ENCODE data around the gene PROCR.
"Not testable (repeated sequence)": the region's sequence is repeated elsewhere in the genome, so short reads cannot be mapped to it uniquely, and the experiment has no call there.

Gene PROCR

DNA sequence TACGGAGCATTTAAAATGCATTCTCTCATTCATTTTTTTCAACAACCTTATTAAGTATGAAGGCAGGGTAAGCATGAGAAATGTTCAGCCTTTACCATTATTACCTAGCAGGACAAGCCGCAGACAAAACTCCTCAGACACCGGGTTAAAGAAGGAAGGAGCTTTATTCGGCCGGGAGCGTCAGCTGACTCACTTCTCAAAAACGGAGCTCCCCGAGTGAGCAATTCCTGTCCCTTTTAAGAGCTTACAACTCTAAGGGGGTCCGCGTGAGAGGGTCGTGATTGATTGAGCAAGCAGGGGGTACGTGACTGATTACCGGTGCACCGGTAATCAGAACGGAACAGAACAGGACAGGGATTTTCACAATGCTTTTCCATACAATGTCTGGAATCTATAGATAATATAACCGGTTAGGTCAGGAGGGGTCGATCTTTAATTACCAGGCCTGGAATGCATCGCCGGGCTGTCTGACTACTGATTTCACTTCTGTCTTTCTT is 24.2 kb upstream of the PROCR start:
- H3K27me3 Mint-ChIP-seq; ATAC-seq; H3K36me3 Mint-ChIP-seq (ENCODE audit: low read depth); H3K9me3 Mint-ChIP-seq: not testable (repeated sequence)
- Mint-ChIP-seq H3K27ac (peak overlapping the region; percentile 96), H3K4me1 (peaks cover 23% of the 10 kb centered on the region), H3K4me3 (peak overlapping the region; percentile 98)
- peak; percentile 39 for DNase-seq

DNA sequence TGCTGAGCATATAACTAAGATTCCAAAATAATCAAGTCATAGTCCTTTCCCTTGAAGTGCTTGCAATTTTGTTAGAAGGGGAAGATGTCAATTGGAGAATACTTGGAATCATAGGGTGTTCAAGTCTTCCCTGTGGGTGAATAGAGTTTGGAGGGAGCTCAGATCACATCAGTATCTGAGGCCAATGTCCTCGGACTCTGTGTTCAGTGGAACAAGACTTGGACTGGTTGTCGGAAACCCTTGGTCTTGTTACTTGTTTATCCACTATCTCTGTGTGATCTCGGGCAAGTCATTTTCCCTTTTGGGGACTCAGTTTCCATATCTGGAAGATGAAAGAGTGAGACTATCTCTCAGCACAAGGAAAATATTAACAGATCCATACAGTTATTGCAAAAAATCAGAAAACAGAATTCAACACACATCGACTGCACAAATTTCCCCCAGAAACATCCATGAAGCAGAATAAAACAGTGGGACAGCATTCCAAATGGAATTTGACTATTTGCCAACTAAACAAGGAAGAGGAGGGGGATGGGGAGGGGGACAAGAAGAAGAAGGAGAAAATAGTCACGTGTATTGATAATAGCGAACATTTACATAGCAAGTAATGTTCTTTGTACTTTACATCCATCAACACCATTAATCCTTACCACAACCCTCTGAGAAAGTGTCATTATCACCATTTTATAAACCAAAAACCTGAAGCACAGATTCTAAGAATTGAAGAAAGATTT is 20.9 kb upstream of the PROCR start:
- Mint-ChIP-seq H3K4me3 (no peak overlapping the region), H3K27ac (no peak overlapping the region)
- DNase-seq: no peak

DNA sequence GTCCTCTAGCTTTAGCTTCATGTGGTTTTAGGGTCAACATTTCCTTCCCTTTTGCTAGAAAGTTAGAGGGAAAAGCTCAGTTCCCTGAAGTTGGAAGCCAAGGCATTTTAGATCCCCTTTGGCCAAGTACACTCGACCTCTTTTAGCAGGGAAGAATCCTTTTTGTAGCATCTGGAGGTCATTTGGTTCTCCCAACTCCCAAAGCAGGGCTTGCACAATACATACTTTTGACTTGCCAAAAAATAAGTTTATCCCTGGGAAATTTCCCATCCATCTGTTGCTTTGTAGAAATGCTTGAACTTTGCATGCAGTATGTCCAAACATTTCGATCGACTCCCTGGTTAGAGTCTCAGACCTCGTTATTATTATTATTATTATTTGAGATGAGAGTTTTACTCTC is 20.1 kb upstream of the PROCR start:
- peaks cover 10% of the 10 kb centered on the region for H3K4me1 Mint-ChIP-seq

More for the DNA sequence above, 20.9 kb upstream of the PROCR start:
- ATAC-seq: no peak
- H3K36me3 Mint-ChIP-seq (ENCODE audit: low read depth): peaks cover 2% of the 10 kb centered on the region
- H3K4me1 Mint-ChIP-seq: peaks cover 15% of the 10 kb centered on the region
- H3K9me3 Mint-ChIP-seq: no peaks in the 10 kb centered on the region
- H3K27me3 Mint-ChIP-seq: no peaks in the 10 kb centered on the region

DNA sequence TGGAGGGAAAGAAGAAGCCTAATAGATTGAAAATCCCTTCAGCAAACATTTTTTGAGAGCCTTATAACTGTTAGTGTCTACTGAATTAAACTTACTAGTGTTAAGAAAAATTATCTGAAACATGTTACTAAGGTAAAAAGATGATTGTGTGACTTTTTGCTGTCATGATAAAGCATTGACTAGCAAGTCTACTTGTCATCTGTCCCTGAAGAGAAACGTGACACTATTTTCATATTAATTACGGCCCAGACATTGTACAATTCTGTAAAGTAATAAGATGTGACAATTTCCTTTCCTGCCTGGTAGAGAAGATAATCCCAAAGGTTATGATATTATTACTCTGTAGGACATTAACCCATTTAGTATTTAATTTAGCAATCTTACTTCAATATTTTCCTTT is 15.9 kb upstream of the PROCR start:
- H3K4me1 Mint-ChIP-seq: peaks cover 6% of the 10 kb centered on the region
- no peaks in the 10 kb centered on the region for H3K36me3 Mint-ChIP-seq (ENCODE audit: low read depth)
- DNase-seq (no peak), ATAC-seq (no peak)
- no peak overlapping the region for H3K27ac Mint-ChIP-seq
- no peaks in the 10 kb centered on the region for H3K9me3 Mint-ChIP-seq
- H3K4me3 Mint-ChIP-seq: no peak overlapping the region
- no peaks in the 10 kb centered on the region for H3K27me3 Mint-ChIP-seq

More for the DNA sequence above, 20.1 kb upstream of the PROCR start:
- H3K9me3 Mint-ChIP-seq: no peaks in the 10 kb centered on the region
- DNase-seq (no peak), ATAC-seq (no peak)
- no peaks in the 10 kb centered on the region for H3K27me3 Mint-ChIP-seq
- H3K27ac Mint-ChIP-seq: no peak overlapping the region
- H3K4me3 Mint-ChIP-seq: no peak overlapping the region
- peaks cover 2% of the 10 kb centered on the region for H3K36me3 Mint-ChIP-seq (ENCODE audit: low read depth)

DNA sequence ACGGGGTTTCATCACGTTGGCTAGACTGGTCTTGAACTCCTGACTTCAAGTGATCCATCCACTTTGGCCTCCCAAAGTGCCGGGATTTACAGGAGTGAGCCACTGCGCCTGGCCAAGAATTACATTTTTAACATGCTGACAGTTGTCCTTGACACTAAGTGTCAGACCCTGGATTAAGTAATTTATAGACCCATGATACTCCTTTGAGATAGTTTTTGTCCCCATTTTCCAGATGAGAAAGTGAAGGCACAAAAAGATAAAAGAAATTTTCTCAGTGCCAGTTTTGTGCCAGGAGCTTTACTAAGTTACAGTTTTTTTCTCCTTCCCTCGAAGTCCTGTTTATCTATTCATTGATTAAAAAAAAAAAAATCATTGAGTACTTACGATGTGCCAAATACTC is 14.9 kb upstream of the PROCR start:
- DNase-seq (no peak), ATAC-seq (no peak)
- H3K27me3 Mint-ChIP-seq: no peaks in the 10 kb centered on the region
- peaks cover 15% of the 10 kb centered on the region for H3K4me1 Mint-ChIP-seq
- no peak overlapping the region for H3K4me3 Mint-ChIP-seq
- no peaks in the 10 kb centered on the region for H3K9me3 Mint-ChIP-seq
- H3K36me3 Mint-ChIP-seq (ENCODE audit: low read depth): no peaks in the 10 kb centered on the region
- H3K27ac Mint-ChIP-seq: no peak overlapping the region

DNA sequence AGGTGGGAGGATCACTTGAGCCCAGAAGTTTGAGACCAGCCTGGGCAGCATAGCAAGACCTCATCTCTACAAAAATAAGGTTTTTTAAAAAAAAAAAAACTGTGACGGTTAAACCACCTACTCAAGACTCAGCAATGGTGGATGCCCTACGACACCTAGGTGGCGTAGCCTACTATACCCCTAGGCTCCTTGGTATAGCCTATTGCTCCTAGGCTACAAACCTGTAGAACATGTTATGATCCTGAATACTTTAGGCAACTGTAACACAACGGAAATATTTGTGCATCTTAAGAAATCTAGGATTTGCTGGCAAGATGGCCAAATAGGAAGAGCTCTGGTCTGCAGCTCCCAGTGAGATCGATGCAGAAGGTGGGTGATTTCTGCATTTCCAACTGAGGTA is 11.5 kb upstream of the PROCR start:
- not testable (repeated sequence) for H3K27me3 Mint-ChIP-seq; DNase-seq; H3K9me3 Mint-ChIP-seq; ATAC-seq; H3K36me3 Mint-ChIP-seq (ENCODE audit: low read depth); H3K4me3 Mint-ChIP-seq; H3K27ac Mint-ChIP-seq
- H3K4me1 Mint-ChIP-seq: peaks cover 17% of the 10 kb centered on the region

DNA sequence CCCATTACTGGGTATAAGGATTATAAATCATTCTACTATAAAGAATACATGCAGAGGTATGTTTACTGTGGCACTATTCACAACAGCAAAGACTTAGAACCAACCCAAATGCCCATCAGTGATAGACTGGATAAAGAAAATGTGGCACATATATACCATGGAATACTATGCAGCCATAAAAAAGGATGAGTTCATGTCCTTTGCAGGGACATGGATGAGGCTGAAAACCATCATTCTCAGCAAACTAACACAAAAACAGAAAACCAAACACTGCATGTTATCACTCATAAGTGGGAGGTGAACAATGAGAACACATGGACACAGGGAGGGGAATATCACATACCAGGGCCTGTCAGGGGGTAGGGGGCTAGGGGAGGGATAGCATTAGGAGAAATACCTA is 7.3 kb upstream of the PROCR start:
- H3K4me3 Mint-ChIP-seq; H3K27me3 Mint-ChIP-seq; H3K9me3 Mint-ChIP-seq; H3K36me3 Mint-ChIP-seq (ENCODE audit: low read depth); ATAC-seq; DNase-seq; H3K27ac Mint-ChIP-seq: not testable (repeated sequence)
- H3K4me1 Mint-ChIP-seq: peaks cover 17% of the 10 kb centered on the region

DNA sequence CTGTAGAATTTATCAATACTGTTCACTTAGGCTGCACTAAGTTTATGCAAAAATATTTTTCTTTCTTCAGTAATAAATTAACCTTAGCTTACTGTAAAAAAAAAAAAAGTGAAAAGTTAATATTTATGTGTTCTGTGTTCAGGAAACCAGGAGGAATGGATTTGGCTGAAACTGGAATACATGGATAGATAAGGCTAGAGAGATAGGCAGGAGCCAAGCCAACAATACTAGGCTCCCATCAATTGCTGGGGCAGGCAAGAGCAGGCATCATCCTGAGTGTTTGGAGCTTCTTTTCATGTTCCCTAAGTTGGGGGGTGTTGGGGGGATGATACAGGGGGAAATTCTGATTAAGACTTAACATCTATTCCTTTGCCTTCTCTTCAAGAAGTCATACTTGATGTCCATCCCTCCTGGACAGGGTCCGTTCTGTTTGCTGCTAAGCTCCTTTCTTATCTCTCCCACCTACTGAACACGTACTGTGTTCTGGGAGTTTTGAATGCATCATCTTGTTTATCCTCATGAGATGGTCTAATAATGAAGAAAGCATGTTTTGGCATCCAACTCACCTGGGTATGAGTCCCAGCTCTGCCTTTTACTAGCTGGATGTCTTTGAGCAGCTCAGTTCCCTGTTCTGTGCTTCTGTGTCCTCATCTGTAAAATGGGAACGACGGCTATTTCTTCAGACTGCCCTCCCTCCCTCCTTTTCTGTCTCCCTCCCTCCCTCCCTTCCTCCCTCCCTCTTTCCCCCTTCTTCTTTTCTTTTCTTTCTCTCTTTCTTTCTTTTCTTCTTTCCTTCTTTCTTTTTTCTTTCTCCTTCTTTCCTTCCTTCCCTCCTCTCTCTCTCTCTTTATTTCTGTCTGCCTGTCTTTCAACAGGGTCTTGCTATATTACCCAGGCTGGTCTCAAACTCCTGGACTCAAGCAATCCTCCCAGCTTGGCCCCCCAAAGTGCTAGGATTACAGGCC is 6.4 kb upstream of the PROCR start:
- ATAC-seq: no peak

DNA sequence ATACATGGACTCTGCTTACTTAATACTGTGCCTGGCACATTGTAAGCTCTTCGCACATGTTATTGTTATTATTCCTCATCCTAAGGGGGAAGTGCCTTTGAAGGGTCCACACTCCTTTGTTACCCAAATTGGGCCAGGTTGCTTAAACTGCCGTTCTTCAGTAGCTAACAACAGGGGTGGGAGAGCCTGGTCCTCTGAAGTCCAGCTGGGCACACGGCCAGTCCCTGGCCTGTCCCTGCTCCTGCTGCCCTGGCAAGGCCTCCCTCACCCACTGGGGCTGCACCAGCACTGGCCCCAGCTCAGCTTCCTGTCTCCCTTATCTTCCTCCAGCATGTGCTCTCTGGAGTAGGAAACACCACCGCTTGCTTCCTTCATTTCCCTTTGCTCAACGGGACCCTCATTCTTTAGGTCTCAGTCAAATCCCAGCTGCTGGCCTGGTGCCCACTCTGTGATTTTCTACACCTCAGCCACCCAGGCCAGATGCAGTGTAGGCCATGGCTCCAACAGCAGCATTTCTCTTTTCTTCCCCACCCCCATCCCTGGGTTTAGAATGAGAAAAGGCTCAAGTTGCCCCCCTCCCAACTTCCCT is 5.5 kb upstream of the PROCR start:
- no peak for ATAC-seq
- peaks cover 2% of the 10 kb centered on the region for H3K36me3 Mint-ChIP-seq (ENCODE audit: low read depth)
- no peak overlapping the region for H3K4me3 Mint-ChIP-seq
- no peaks in the 10 kb centered on the region for H3K27me3 Mint-ChIP-seq
- no peak for DNase-seq
- peaks cover 4% of the 10 kb centered on the region for H3K9me3 Mint-ChIP-seq
- H3K4me1 Mint-ChIP-seq: peaks cover 11% of the 10 kb centered on the region
- H3K27ac Mint-ChIP-seq: no peak overlapping the region

More for the DNA sequence above, 6.4 kb upstream of the PROCR start:
- peaks cover 4% of the 10 kb centered on the region for H3K9me3 Mint-ChIP-seq
- H3K27ac Mint-ChIP-seq: no peak overlapping the region
- H3K36me3 Mint-ChIP-seq (ENCODE audit: low read depth): peaks cover 2% of the 10 kb centered on the region
- DNase-seq: no peak
- H3K4me1 Mint-ChIP-seq: peaks cover 15% of the 10 kb centered on the region
- no peak overlapping the region for H3K4me3 Mint-ChIP-seq
- H3K27me3 Mint-ChIP-seq: no peaks in the 10 kb centered on the region

DNA sequence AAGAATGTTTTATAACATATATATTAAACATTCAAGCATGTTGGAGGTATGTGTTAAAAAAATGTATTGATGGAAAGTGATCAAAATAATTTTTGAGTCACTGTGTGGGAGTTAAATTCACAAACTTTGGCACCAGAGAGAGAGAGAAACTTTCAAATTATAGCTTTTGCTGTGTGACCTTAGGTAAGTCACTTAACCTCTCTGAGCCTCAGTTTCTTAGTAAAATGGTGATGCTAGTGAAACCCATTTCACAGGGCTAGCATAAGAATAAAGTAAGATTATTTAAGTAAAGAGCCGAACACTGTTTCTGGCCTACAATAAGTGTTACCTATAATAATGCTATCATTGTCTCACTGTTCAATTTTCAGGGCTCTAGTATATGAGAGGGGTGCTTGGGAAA is 4.1 kb upstream of the PROCR start:
- Mint-ChIP-seq H3K27ac (no peak overlapping the region), H3K4me3 (no peak overlapping the region), H3K9me3 (peaks cover 1% of the 10 kb centered on the region), H3K36me3 (ENCODE audit: low read depth) (peaks cover under 1% of the 10 kb centered on the region), H3K4me1 (peaks cover 13% of the 10 kb centered on the region), H3K27me3 (no peaks in the 10 kb centered on the region)
- ATAC-seq: no peak
- no peak for DNase-seq

DNA sequence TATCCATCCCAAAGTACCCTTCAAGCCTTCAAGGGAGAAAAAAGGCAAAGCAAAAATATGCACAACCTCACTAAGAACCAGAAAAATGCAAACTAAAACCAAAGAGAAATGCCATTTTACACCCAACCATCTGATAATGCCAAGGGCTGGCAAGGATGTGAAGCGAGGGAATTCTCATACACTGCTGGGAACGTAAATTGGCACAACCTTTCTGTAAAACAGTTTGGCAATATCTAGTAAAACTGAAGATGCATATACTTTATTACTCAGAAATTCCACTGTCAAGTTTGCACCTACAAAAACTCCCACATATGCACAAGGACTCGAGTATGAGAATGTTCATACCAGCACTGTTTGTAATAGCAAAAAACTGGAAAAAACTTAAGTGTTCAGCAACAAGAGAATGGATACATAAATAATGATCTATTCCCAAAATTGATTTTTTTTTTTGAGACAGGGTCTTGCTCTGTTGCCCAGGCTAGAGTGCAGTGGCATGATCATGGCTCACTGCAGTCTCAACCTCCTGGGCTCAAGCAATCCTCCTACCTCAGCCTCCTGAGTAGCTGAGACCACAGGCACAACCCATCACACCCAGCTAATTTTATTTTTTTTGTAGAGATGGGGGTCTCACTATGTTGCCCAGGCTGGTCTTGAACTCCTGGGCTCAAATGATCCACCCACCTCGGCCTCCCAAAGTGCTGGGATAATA is 3.0 kb upstream of the PROCR start:
- H3K27me3 Mint-ChIP-seq; H3K4me3 Mint-ChIP-seq; ATAC-seq; H3K27ac Mint-ChIP-seq; DNase-seq; H3K36me3 Mint-ChIP-seq (ENCODE audit: low read depth); H3K9me3 Mint-ChIP-seq: not testable (repeated sequence)
- H3K4me1 Mint-ChIP-seq: peaks cover 15% of the 10 kb centered on the region

DNA sequence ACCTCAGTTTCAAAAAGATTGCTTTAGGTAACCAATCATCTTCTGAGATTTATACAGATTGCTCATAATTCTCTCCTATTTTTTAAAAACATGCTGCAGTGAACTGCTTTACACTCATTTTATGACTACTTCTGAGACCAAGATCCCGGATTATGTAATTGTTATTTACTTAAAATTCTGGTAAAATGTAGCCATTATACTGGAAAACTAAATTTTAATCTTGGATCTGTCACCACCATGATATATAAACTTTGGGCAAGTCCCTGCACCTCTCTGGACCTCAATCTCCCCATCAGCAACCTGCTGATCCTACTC is 477 bp upstream of the PROCR start:
- Mint-ChIP-seq H3K4me3 (peak overlapping the region; percentile 68), H3K27ac (no peak overlapping the region), H3K4me1 (peaks cover 15% of the 10 kb centered on the region)

DNA sequence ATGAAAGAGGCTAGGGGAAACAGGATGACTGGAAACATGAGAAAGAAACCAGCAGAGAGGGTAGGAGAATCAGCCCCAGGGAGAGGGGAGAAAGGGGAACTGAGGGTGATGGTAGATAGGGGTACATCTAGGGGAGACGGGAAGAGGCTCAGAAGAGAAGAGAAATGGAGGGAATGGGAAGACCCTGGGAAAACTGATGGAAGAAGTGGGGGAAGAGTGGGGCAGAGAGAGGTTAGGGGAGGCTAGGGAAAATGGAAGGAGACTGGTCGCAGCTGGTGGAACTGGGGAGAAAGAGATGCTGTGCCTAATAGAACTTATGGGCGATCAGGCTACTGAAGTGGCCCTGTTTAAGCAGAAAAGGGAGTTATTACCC is 548 bp downstream of the PROCR start:
- H3K36me3 Mint-ChIP-seq (ENCODE audit: low read depth): no peaks in the 10 kb centered on the region
- no peak for ATAC-seq
- peaks cover 15% of the 10 kb centered on the region for H3K4me1 Mint-ChIP-seq
- no peaks in the 10 kb centered on the region for H3K27me3 Mint-ChIP-seq
- peak overlapping the region; percentile 68 for H3K4me3 Mint-ChIP-seq
- peak overlapping the region; percentile 3 for H3K27ac Mint-ChIP-seq
- no peak for DNase-seq
- no peaks in the 10 kb centered on the region for H3K9me3 Mint-ChIP-seq

More for the DNA sequence above, 477 bp upstream of the PROCR start:
- ATAC-seq (no peak), DNase-seq (no peak)
- Mint-ChIP-seq H3K27me3 (no peaks in the 10 kb centered on the region), H3K36me3 (ENCODE audit: low read depth) (no peaks in the 10 kb centered on the region), H3K9me3 (no peaks in the 10 kb centered on the region)

DNA sequence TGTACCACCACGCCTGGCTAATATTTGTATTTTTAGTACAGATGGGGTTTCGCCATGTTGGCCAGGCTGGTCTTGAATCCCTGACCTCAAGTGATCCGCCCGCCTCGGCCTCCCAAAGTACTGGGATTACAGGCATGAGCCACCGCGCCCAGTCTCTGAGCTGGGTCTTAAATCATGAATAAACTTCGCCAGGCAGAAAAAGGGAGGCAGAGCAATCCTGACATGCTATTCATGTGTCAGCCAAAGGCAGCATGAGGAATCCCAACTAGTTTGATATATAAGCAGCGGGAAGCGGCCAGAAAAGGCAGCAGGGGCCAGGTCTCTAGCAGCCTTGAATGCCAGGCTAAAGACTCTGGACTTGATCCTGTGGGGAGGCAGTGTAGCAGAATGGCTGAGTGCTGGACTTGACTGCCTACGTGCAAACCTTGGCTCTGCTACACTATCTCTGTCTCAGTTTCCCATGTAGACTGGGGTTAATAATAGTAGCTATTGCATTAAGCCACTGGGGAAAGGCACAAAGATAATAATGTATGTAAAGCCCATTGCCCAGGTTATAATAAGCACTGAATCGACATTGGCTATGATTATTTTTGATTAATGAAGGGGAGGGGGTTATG is 1.8 kb downstream of the PROCR start:
- ATAC-seq: no peak
- no peak overlapping the region for H3K4me3 Mint-ChIP-seq
- H3K27ac Mint-ChIP-seq: no peak overlapping the region
- peaks cover 15% of the 10 kb centered on the region for H3K4me1 Mint-ChIP-seq
- H3K36me3 Mint-ChIP-seq (ENCODE audit: low read depth): peaks cover 2% of the 10 kb centered on the region
- H3K9me3 Mint-ChIP-seq: no peaks in the 10 kb centered on the region
- no peaks in the 10 kb centered on the region for H3K27me3 Mint-ChIP-seq
- no peak for DNase-seq
